Measurements from ENCODE around the gene CHRM5.

GRCh38 chr15:34043391-34043790, 75.1 kb downstream of the CHRM5 start:
- TF ChIP-seq CTCF (IDR thresholded peaks at IDR 0.05) = no peak
- TF ChIP-seq POLR2A (IDR thresholded peaks at IDR 0.05) = no peak

Data from tibial nerve (tissue), 3 donors.